Right renal cortex interstitium (tissue), 3 donors: Measurements from ENCODE around the gene NT5C3A. TPM values are rescaled to one million over a fixed set of nuclear protein-coding genes. Genes with fewer than 3 reads are reported as not detected.
"Not testable (repeated sequence)": the region's sequence is repeated elsewhere in the genome, so short reads cannot be mapped to it uniquely, and the experiment has no call there.

ENCODE experiments used
- DNase-seq, 3 donors: peaks; one replicate each; pipeline ENCODE4 v3.0.0-alpha.2; 2013; ENCODE audit warnings: low read depth in 3 of 3, low spot score in 2 of 3
- polyA plus RNA-seq, 3 donors: library from polyadenylated mRNA; unstranded; fragments of 120-200 nt; gene quantifications; one replicate each; pipeline ENCODE4 v1.2.1, GENCODE V29; 2013; ENCODE audit not compliant: insufficient read length in 3 of 3

Gene NT5C3A
- polyA plus RNA-seq, 3 donors = 32.3 to 38.4 (median 32.8) TPM

GRCh38 chr7:32991068-32991585, 71.4 kb downstream of the NT5C3A start:
- DNase-seq = peak in 1 of 3 donors; percentile 33

- not testable (repeated sequence) for DNase-seq
These were observed 74.4 kb downstream of the NT5C3A start for GRCh38 chr7:32988148-32988547.

GRCh38 chr7:32979902-32980301, 82.7 kb downstream of the NT5C3A start:
- not testable (repeated sequence) for DNase-seq

- DNase-seq = not testable (repeated sequence)
These were observed 83.3 kb downstream of the NT5C3A start for GRCh38 chr7:32979246-32979645.

- not testable (repeated sequence) for DNase-seq
These were observed 85.4 kb downstream of the NT5C3A start for GRCh38 chr7:32977159-32977558.

GRCh38 chr7:32971967-32972366, 90.6 kb downstream of the NT5C3A start:
- DNase-seq = not testable (repeated sequence)

- not testable (repeated sequence) for DNase-seq
These were observed 95.4 kb downstream of the NT5C3A start for GRCh38 chr7:32967268-32967582.

- not testable (repeated sequence) for DNase-seq
These were observed 95.9 kb downstream of the NT5C3A start for GRCh38 chr7:32966489-32967267.

- DNase-seq = not testable (repeated sequence)
These were observed 98.0 kb downstream of the NT5C3A start for GRCh38 chr7:32964461-32965159.

Other genes starting within 250 kb of the NT5C3A start
- gene KBTBD2, start 171.0 kb downstream of the NT5C3A start, polyA plus RNA-seq = 10 to 100 TPM; 58.7 to 68.5 (median 60.5) TPM
- gene FKBP9, start 105.3 kb downstream of the NT5C3A start, polyA plus RNA-seq = 100 to 1,000 TPM; 189 to 211 (median 195) TPM
- gene RP9, start 46.6 kb upstream of the NT5C3A start, polyA plus RNA-seq = 10 to 100 TPM; 36.1 to 39.5 (median 38.7) TPM
- 10 to 100 TPM; 15.6 to 19.3 (median 16.3) TPM for gene BBS9, start 66.8 kb upstream of the NT5C3A start, polyA plus RNA-seq